Naive B cell (primary cell): Measurements from ENCODE around the gene CDY2B. TPM values are rescaled to one million over a fixed set of nuclear protein-coding genes. Genes with fewer than 3 reads are reported as not detected.
"Not testable (repeated sequence)": the region's sequence is repeated elsewhere in the genome, so short reads cannot be mapped to it uniquely, and the experiment has no call there.

Experiments
- ATAC-seq, 2 donors: fragments of 150-1000 bp; cut with Tn5 transposase; 2 replicates each; pipeline ENCODE4 v1.10.0; 2021; ENCODE audit warnings: low read depth in 2 of 2, mild to moderate bottlenecking in 2 of 2, moderate library complexity in 2 of 2
- DNase-seq: peaks from one replicate; pipeline ENCODE4 v3.0.0; 2022
- H3K27ac Mint-ChIP-seq, 6 donors: one replicate each; pipeline ENCODE4 v1.8.0; 2020 to 2022; ENCODE audit warnings: mild to moderate bottlenecking in 6 of 6, mixed read lengths in 6 of 6, moderate library complexity in 5 of 6, inconsistent platforms in 2 of 6
- H3K27me3 Mint-ChIP-seq, 3 donors: one replicate each; pipeline ENCODE4 v1.8.0; 2021 to 2022; ENCODE audit warnings: mixed read lengths in 3 of 3, mild to moderate bottlenecking in 1 of 3
- H3K36me3 Mint-ChIP-seq, 2 donors: one replicate each; pipeline ENCODE4 v1.8.0; 2020 to 2022; ENCODE audit warnings: mixed read lengths in 2 of 2, inconsistent platforms in 1 of 2, mild to moderate bottlenecking in 1 of 2
- H3K4me1 Mint-ChIP-seq, 3 donors: one replicate each; pipeline ENCODE4 v1.8.0; 2020 to 2022; ENCODE audit warnings: mixed read lengths in 3 of 3, inconsistent platforms in 1 of 3, mild to moderate bottlenecking in 1 of 3, moderate library complexity in 1 of 3
- H3K4me3 Mint-ChIP-seq, 8 donors: one replicate each; pipeline ENCODE4 v1.8.0; 2020 to 2022; ENCODE audit warnings: mild to moderate bottlenecking in 8 of 8, mixed read lengths in 8 of 8, moderate library complexity in 8 of 8, inconsistent platforms in 2 of 8
- H3K9me3 Mint-ChIP-seq, 7 donors: one replicate each; pipeline ENCODE4 v1.8.0; 2020 to 2022; ENCODE audit warnings: mixed read lengths in 7 of 7, mild to moderate bottlenecking in 5 of 7, inconsistent platforms in 2 of 7, moderate library complexity in 1 of 7
- polyA plus RNA-seq, 6 donors: library from polyadenylated mRNA; unstranded; fragments of 300-500 nt; fragmentation: Illumina TruSeq; gene quantifications; one replicate each; pipeline ENCODE4 v1.2.3, GENCODE V29; 2021; ENCODE audit warnings: low read depth in 6 of 6

Gene CDY2B, protein sequence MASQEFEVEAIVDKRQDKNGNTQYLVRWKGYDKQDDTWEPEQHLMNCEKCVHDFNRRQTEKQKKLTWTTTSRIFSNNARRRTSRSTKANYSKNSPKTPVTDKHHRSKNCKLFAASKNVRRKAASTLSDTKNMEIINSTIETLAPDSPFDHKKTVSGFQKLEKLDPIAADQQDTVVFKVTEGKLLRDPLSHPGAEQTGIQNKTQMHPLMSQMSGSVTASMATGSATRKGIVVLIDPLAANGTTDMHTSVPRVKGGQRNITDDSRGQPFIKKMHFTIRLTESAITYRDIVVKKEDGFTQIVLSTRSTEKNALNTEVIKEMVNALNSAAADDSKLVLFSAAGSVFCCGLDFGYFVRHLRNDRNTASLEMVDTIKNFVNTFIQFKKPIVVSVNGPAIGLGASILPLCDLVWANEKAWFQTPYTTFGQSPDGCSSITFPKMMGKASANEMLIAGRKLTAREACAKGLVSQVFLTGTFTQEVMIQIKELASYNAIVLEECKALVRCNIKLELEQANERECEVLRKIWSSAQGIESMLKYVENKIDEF
- polyA plus RNA-seq, result not detected

DNA sequence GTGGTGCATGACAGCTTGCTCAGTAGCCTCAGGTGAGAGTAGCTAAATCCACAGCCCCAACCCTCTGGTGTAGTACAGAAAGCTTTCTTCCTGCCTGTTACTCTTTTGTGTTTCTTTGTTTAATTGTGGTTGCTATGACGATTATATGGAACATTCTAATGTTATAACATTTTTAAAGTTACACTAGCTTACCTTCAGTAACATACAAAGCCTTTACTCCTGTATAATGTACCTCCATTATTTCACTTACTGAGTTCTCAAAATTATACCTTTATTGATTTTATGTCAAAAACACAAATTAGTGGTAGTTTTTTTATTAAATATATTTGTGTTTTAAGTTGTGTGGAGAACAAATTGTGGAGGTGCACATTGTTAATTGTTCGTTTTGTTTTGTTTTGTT lies at the start of gene CDY2B:
Gene CDY2B, minus strand, starts transcription at position 101 of the 400 bp plus-strand sequence. CDS start 328 bp downstream, outside the sequence.
- H3K4me1 Mint-ChIP-seq, H3K27ac Mint-ChIP-seq, H3K4me3 Mint-ChIP-seq, ATAC-seq, H3K9me3 Mint-ChIP-seq, H3K27me3 Mint-ChIP-seq, DNase-seq, H3K36me3 Mint-ChIP-seq: not testable (repeated sequence)

DNA sequence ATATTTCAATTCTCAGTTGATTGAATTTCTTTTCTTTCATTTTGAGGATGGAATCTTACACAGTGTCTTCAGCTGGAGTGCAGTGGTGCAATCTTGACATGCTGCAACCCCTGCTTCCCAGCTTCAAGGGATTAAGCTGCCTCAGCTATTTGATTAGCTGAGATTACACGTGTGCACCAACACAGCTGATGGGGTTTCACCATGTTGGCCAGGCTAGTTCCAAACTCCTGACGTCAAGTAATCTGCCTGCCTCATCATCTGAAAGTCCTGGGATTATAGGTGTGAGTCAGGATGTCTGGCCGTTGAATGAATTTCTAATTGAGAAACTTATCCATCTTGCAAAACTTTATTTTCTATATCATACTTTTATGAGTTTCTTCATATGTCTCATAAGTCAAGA lies 28.0 kb upstream of the CDY2B start:
- not testable (repeated sequence) for H3K27ac Mint-ChIP-seq, H3K27me3 Mint-ChIP-seq, DNase-seq, H3K36me3 Mint-ChIP-seq, H3K4me1 Mint-ChIP-seq, H3K4me3 Mint-ChIP-seq, ATAC-seq, H3K9me3 Mint-ChIP-seq

DNA sequence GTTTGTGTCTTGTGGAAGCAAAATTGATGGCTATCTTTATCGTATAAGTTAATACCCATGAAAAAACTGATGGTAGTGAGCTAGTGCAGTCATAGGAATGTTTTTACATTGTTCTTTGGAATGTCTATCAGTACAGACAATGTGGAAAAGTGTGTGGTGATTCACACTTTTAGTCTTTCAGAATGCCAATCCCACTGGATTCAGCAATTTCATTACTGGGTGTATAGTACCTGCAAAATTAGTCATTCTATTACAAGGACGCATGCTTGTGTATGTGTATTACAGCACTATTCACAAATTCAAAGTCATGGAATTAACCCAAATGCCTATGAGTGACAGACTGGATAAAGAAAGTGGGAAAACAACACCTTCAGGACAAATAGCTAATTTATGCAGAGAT lies 27.3 kb upstream of the CDY2B start:
- not testable (repeated sequence) for H3K36me3 Mint-ChIP-seq, ATAC-seq, H3K4me1 Mint-ChIP-seq, H3K4me3 Mint-ChIP-seq, H3K27ac Mint-ChIP-seq, H3K27me3 Mint-ChIP-seq, DNase-seq, H3K9me3 Mint-ChIP-seq

DNA sequence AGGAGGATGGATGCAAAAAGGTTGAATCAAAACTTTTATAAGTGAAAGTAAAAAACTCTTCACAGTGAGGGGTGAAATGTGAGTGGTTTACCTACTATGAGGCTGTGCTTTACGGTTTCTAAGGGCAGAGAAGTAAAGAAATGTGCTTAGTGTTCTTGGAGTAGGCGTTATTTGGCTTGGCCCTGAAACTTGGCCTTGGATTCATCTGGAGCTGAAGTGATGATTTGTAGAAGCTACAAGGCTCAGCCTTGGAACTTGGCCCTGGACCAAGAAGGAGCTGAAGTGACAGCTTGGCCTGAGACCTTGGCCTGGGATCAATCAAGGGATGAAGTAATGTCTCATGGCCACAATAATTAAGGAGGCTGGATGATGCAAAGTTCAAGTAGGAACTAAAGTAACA lies 1.7 kb upstream of the CDY2B start:
- not testable (repeated sequence) for H3K9me3 Mint-ChIP-seq, H3K27ac Mint-ChIP-seq, H3K4me1 Mint-ChIP-seq, ATAC-seq, H3K27me3 Mint-ChIP-seq, H3K4me3 Mint-ChIP-seq, H3K36me3 Mint-ChIP-seq, DNase-seq

DNA sequence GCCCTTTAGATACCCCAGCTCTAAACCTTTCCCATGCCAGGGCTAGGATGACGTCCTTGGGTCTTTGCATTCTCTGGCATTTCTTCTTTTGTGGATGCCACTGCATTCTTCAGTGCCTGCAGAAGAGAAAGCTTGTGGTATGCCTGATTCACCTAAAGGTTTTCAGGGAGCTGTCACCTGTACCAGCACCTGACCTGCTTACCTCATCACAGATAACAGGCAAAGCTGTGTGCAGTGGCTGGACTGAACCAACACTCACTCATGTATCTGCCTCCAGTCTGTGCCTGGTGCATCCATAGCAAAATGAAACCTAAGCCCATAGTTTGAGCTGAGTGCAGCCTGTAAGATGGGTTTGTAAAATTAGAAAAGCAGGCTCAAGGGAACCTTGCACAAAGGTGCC lies 3.3 kb downstream of the CDY2B start:
- H3K36me3 Mint-ChIP-seq, H3K4me1 Mint-ChIP-seq, H3K9me3 Mint-ChIP-seq, H3K4me3 Mint-ChIP-seq, DNase-seq, H3K27me3 Mint-ChIP-seq, H3K27ac Mint-ChIP-seq, ATAC-seq: not testable (repeated sequence)

DNA sequence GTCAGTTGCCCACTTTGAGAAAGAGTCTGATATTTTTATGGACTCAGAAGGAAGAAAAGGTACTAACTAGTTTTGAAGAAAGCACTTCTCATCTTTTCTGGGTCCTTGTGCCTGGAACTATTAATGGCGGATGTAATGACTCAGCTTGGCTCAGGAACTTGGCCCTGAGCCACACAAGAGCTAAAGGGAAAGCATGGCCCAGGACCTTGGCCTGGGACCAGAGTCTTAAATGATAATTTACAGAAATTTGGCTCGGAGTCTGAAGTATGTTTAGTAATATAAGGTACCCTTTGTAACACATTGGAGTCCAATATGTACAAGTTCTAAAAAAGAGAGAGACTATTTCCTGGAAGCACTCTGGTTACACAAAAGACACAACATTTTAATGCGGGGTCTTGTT lies 4.6 kb downstream of the CDY2B start:
- not testable (repeated sequence) for H3K36me3 Mint-ChIP-seq, DNase-seq, H3K4me1 Mint-ChIP-seq, H3K27me3 Mint-ChIP-seq, H3K4me3 Mint-ChIP-seq, H3K27ac Mint-ChIP-seq, ATAC-seq, H3K9me3 Mint-ChIP-seq

DNA sequence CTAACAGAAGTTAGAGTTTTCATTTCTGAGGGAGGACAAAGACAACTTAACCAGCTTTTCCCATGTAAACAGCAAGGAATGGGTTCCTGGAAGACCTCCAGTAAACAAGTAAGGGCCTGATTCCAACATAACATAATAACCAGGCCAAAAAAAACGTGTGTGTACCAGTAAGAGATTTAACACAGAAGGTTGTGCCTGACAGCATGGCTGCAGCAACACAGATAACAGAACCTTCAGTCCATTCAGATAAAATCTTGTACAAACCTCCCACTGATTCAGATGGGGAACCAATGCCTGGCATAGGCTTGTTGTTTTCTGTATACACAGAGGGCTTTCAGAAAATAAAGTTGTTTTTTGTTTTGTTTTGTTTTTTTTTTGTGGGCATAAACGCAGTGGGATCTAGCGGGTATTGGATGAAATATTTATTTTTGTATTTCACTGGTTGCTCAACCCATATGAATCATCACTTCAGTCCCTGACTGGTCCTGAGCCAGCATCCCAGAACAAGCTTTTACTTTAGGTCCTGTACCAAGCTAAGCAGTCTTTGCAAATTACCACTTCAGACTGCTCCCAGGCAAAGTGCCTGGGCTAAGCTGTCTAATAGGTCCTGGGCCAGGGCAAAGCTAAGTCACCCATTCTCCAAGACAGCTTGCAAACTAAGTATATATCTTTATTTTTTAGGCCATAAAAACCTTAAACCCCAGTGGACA lies 8.7 kb downstream of the CDY2B start:
- H3K9me3 Mint-ChIP-seq, H3K27ac Mint-ChIP-seq, H3K4me3 Mint-ChIP-seq, H3K4me1 Mint-ChIP-seq, H3K27me3 Mint-ChIP-seq, H3K36me3 Mint-ChIP-seq, DNase-seq, ATAC-seq: not testable (repeated sequence)

DNA sequence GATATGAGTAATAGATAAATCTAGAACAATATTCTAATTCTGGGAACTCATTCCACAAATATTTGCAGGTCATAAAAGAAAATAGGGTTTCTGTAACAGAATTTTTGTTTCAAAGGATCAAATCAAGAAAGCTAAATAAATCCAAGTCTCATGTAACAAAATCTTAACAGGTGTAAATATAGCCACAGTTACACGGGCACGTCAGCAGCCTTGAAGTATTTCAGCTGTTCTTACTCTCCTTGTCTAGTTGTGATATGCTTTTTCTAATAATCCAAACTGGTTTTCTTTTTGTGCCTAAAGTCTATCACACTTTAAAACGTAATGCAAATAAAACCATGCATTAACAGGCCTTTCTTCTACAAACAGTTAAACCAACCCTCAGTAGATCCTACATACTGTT lies 9.3 kb downstream of the CDY2B start:
- ATAC-seq, H3K36me3 Mint-ChIP-seq, H3K27me3 Mint-ChIP-seq, H3K27ac Mint-ChIP-seq, H3K9me3 Mint-ChIP-seq, DNase-seq, H3K4me1 Mint-ChIP-seq, H3K4me3 Mint-ChIP-seq: not testable (repeated sequence)

DNA sequence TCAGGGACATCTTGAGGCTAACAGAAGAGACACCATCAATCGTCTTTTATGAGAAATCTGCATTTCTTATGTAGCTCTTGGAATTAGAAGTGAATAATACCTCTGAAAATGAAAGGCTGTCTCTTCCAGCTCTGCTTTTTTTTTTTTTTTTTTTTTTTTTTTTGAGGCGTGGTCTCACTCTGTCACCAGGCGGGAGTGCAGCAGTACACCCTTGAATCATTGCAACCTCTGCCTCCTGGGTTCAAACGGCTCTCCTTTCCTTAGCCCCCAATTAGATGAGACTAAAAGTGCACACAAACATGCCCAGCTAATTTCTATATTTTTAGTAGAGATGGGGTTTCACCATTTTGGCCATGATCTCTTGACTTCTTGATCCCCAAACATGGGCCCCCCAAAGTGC lies 12.2 kb downstream of the CDY2B start:
- H3K4me3 Mint-ChIP-seq, H3K27me3 Mint-ChIP-seq, H3K36me3 Mint-ChIP-seq, H3K27ac Mint-ChIP-seq, DNase-seq, H3K9me3 Mint-ChIP-seq, ATAC-seq, H3K4me1 Mint-ChIP-seq: not testable (repeated sequence)

DNA sequence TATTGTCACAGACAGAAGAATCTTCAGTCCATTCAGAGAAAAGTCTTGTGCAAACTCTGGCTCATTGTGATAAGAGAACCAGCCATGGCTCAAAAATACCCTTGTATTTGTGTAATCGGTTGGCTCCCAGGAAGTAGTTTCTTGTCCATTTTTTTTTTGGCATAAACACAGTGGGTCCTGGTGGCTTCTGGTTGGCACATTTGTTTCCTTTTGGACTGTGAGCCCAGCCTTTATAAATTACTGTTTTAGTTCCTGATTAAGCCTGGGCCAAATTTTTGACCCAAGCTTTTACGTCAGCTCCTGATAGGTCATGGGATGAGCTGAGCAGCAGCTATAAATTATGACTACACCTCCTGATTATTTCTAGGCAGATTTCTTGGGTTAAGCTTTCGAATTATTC lies 19.4 kb downstream of the CDY2B start:
- not testable (repeated sequence) for H3K4me1 Mint-ChIP-seq, H3K9me3 Mint-ChIP-seq, H3K27ac Mint-ChIP-seq, H3K4me3 Mint-ChIP-seq, H3K36me3 Mint-ChIP-seq, DNase-seq, ATAC-seq, H3K27me3 Mint-ChIP-seq

DNA sequence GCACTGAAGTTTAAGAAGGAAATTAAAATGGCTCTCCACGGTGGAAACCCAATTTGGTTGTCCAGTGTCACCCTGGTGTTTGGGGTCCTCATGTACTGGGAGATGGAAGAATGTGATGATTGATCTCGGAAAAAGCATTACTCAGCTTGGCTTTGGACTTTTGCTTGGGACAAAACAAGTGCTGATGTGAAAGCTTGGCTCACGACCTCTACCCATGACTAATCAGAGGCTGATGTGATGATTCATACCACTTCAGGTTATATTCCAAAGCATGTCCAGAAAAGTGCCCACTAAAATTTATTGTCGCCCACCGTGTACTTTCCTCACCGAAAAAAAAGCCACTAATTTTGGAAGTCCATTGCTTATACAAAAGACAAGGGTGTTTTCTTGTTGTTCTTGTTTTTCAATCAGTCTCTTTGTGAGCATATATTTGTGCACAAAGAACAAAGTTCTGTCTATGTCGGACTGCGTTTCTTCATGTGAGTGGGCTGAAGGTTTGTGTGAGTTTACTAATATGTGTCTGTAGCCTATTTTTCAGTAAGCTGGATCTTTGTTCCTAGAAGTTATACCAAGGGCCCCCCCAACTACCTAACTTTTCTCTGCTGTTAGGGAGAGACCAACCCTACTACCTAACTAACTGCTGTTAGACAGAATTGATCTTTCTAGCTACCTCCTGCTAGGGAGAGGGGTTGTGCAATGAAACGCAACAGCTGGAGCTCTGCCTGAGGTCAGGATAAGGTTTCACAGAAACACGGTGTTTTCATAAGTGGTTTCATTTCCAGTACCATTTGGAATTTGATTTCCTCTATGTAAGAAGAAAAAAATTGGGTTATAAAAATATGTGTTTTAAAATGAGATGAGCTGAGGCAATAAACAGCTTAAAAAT lies 22.8 kb downstream of the CDY2B start:
- not testable (repeated sequence) for H3K4me1 Mint-ChIP-seq, H3K27me3 Mint-ChIP-seq, H3K27ac Mint-ChIP-seq, H3K9me3 Mint-ChIP-seq, H3K36me3 Mint-ChIP-seq, DNase-seq, H3K4me3 Mint-ChIP-seq, ATAC-seq

DNA sequence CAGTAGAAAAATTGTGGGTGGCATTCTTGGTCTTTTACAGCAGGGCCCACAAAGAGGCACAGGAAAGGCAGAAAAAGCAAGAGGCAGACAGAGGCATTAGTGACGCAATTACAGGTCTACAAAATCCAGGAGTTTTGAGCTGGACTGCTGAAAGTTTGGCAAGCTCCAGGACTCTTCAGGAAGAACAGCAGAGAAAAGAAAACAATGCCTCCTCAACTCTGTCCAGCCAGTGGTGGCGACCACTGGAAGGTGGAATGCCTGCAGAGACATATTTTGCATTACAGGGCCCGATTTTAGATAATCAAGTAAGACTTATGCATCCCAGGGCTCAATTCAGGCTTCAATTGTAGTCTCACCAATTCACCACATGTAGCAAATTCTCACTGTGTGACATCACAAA lies 23.5 kb downstream of the CDY2B start:
- not testable (repeated sequence) for H3K27me3 Mint-ChIP-seq, ATAC-seq, H3K4me3 Mint-ChIP-seq, H3K9me3 Mint-ChIP-seq, H3K36me3 Mint-ChIP-seq, H3K27ac Mint-ChIP-seq, H3K4me1 Mint-ChIP-seq, DNase-seq

DNA sequence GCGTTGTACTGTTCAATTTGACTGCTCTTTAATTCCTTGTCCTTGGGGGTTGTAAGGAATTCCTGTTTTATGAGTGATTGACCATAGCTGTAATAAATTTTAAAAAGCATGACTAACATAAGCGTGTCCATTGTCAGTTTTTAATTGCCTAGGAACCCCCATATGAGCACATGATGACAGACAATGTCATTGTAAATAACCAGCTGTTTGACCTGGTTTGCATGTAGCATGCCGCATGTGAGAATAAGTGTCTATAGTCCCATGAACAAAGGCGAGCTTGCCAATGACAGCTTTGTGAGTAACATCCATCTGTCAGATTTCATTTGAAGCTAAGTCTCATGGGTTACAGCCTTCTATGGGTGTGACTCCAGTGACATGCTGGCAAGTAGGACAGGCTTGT lies 30.9 kb downstream of the CDY2B start:
- H3K9me3 Mint-ChIP-seq, H3K4me3 Mint-ChIP-seq, H3K27me3 Mint-ChIP-seq, H3K36me3 Mint-ChIP-seq, H3K4me1 Mint-ChIP-seq, ATAC-seq, DNase-seq, H3K27ac Mint-ChIP-seq: not testable (repeated sequence)
